Right lobe of liver (tissue), 4 donors: ENCODE data around the gene COQ8B.

Experiments used
- POLR2A ChIP-seq: fragments of 450-650 bp; IDR thresholded peaks from one replicate; pipeline ENCODE4 v1.6.1; 2017; ENCODE audit warnings: antibody characterized with exemption, mild to moderate bottlenecking
- TF ChIP-seq, protein P1 (sequence below), 4 donors: fragments of 200-600 bp in 3 of 4; fragments of 450-650 bp in 1 of 4; IDR thresholded peaks; one replicate each; pipeline versions ENCODE4 v1.5.1 to v1.8.0; 2016 to 2022; ENCODE audit warnings: antibody characterized with exemption in 4 of 4, mild to moderate bottlenecking in 2 of 4
- donor health status: DM: no; HTN: no; CAD: no.
- donor health status: DM: no; HTN: no; CAD: no.
- donor health status: DM: no; HTN: yes; CAD: no.

GRCh38 chr19:40740747-40741146 lies 24.1 kb upstream of the COQ8B start:
- TF ChIP-seq POLR2A: no peak
- TF ChIP-seq, protein P1, sequence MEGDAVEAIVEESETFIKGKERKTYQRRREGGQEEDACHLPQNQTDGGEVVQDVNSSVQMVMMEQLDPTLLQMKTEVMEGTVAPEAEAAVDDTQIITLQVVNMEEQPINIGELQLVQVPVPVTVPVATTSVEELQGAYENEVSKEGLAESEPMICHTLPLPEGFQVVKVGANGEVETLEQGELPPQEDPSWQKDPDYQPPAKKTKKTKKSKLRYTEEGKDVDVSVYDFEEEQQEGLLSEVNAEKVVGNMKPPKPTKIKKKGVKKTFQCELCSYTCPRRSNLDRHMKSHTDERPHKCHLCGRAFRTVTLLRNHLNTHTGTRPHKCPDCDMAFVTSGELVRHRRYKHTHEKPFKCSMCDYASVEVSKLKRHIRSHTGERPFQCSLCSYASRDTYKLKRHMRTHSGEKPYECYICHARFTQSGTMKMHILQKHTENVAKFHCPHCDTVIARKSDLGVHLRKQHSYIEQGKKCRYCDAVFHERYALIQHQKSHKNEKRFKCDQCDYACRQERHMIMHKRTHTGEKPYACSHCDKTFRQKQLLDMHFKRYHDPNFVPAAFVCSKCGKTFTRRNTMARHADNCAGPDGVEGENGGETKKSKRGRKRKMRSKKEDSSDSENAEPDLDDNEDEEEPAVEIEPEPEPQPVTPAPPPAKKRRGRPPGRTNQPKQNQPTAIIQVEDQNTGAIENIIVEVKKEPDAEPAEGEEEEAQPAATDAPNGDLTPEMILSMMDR (IDR thresholded peaks at IDR 0.05): no peak
